ENCODE measurements around the gene OMP.

Gene OMP

DNA sequence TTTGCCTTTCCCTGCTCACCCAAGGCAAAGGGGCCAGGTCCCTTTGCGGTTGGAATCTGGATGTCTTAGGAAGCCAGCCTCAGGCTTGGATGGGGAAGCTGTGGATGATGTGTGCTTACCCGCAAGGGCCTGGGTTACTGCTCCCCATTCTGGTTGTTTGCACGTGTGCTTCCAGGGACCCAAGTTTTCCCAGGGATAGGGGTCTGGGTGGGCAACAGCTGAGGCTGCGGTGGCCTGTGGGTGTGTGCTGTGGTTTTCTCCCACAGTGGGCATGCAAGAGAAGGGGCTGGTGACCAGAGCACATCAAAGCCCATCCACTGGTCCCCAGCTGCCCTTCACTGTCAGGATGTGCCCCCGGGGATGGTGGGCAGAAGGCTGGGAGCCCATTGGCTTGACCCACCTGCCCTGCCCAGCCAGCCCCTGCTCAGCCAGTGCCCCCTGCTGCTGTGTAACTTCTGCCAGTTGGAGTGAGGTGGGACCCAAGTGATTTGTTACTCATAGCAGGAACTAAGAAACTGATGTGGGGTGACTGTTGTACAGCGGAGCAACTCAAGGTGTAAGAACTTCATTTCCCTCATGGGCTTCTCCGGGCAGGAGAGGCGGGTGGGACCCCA lies 32.6 kb upstream of the OMP start:
- DNase-seq = no peak

DNA sequence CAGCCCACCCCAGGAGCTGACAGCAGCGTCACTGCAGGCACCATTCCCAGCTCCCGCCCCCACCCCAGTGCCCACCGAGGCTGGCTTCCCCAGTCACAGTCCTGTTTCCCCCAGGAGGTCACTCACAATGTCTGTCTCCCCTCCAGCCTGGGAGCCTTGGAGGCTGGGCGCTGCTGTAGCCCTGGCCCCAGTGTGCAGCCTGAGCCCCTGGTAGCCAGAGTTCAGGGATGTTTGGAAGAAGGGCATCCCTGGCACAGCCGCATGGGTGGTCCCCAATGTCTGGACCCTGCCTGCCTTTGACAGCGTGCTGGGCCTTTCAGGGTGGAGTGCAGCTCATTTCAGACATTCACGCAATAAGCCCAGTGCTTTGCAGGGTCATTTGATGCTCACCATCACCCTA lies 31.6 kb upstream of the OMP start:
- DNase-seq = no peak

DNA sequence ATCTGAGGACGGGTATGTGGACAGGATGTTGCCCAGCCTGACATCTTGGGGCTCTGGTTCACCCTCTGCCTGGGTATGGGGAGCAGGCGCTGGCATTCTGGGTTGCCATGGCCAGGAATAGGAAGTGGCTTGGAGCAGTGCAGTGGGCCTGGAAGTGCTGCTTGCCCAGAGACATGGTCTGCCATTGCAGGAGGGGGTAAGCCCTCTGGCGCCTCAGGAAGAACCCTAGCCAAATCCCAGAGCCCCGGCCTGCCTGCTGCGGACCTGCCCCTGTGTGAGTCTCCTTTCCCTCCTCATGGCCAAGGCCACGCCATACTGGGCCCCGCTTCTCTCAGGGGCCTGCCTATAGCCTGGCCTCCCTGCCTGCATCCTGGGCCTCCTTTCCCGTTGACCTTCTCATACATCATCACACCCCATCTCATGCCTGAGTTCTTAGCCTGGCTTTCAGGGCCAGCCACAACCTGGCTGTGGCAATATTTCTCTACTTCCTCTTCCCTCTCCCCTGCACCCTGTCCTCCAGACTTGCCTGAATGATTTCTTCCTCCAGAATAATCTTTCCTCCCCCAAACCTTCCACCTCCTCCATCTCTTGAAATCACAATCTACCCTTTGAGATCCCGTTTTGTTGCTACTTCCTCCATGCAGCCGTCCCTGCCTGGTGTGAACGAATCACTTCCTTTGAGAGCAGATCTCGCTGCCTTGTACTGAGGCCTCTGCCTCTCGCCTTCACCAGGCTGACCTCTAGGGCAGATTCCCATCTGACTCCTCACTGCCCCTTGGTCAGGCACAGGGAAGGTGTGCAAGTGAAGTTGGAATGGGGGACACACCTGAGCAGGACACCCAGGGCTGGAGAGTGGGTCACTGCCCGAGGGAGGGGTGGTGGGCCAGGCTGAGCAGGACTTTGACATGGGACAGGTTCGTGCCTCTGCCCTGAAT lies 30.7 kb upstream of the OMP start:
- DNase-seq = no peak

DNA sequence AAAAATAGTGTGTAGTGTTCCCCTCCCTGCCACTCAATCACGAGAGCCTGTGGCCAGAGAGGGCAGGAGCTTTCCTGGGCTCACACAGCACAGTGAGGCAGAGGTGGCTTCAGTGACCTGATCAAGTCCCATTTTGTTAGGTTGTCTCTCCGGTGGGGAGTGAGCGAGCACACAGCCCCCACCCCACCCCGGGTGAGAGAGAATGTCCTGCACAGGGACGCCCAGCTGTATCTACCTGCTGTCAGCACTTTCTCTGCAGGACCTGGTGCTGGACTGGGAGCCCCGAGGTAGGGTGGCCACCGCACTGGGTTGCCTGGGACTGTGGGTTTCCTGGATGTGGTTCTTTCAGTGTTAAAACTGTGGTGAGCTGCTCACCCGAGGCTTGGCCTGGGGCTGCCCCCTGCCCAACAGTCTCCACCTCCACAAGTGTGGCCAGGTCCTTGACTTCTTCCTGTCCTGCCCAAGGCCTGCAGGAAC lies 29.8 kb upstream of the OMP start:
- no peak for DNase-seq

DNA sequence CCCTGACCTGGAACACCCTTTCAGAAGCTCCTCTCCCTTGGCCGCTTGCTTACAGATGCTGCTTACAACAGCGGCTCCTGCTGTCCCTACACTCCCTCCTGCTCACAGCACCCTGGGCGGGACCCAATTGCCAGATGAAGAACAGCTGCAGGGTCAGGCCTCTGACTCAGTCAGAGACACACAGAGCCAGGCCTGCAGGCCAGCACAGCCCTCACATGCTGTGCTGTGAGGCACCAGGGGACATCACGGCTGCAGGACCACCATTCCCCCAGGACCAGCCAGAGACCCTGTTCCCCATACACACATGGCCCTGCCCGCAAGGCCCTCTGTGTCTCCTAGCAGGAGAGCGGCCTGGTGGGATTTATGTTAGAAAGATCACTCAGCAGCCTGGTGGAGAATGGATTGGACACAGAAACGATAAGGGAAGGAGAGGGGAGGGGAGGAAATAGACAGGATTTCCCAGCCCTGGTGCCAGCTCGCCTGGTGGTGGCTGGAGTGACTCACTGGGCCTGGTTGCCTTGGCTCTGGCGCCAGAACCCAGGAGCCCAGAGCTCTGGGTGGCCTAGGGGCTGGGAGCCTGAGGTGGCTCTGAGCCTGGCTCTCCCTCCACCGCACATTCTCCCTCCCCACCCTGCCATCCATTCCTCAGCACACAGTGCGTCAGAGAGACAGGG lies 29.2 kb upstream of the OMP start:
- DNase-seq = no peak

DNA sequence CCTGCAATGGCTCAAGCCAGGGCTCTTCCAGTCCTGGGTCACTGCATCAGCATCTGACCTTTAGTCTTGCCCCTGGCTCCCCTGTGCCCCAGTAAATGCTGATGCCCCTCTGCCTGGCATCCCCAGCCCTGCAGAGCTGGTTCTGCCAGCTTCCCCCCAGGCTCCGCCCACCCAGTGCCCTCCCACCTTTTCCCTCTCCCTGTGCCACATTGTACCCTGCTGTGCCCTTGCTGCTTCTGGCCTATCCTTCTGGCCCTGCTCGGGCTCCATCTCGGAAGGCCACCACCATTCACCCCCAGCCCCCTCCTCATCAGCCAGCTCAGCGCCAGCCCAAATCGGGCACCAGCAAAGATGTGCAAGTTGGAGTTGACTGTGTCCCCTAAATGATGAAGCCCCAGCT lies 28.4 kb upstream of the OMP start:
- no peak for DNase-seq

DNA sequence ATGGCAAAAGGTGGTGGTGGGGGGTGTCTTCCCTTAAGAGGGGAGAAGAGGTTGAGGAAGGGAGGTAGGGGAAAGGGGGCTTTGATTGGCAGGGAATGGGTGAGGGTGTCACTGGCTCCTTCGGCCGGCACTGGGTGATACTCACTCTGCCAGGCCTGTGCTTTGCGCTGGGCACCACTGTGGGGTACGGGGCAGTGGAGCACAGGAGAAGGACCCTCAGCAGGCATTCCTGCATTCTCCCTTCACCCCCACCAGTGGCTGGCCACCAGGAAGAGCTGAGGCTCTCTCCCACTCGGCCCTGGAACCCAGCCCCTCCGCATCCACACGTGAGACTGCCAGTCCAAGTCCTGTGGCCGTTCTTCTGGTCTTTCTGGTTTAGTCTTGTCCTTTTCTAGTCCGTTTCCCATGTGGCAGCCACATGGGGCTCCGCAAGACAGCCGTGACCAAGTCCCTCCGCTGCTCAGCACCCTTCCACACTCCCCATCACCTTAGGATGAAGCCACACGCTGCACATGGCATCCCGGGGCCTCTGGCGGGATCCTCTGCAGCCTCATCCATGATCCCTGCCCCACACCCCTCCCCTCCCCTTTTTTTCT lies 27.9 kb upstream of the OMP start:
- DNase-seq = no peak

DNA sequence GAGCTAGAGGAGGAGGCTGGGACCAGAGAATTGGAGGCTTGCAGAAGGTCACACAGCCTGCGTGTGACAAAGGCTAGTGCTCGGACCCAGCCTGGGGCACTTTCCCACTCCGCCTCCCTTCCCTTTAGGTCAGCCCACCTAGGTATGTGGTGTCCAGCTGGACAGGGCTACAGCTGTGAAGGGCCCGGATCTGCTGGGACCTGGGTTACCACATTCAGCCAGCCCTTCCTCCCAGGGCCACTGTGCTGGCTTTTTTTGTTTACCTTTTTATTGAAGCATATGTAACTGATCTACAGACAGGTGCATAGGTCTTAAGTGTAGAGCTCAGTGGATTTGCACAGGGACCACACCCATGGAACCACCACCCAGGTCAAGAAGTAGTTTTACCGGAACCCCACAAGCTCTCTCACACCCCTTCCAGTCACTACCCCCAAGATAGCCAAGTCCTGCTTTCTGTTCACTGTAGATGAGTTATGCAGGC lies 27.2 kb upstream of the OMP start:
- DNase-seq = no peak

DNA sequence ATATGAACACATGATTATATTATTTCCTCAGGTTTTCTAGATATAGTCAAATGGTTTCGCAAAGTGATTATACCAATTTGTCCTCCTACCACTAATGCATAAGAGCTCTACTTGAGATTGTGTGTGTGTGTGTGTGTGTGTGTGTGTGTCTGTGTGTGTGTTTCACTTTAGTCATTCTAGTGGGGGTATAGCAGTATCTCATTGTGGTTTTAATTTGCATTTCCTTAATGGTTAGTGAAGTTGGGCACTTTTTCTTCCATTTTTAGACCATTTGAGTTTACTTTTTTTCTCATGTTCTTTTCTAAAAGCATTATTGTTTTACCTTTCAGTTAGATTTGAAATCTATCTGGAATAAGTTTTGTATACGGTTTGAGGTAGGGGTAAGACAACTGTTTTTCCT lies 23.0 kb upstream of the OMP start:
- DNase-seq = no peak

DNA sequence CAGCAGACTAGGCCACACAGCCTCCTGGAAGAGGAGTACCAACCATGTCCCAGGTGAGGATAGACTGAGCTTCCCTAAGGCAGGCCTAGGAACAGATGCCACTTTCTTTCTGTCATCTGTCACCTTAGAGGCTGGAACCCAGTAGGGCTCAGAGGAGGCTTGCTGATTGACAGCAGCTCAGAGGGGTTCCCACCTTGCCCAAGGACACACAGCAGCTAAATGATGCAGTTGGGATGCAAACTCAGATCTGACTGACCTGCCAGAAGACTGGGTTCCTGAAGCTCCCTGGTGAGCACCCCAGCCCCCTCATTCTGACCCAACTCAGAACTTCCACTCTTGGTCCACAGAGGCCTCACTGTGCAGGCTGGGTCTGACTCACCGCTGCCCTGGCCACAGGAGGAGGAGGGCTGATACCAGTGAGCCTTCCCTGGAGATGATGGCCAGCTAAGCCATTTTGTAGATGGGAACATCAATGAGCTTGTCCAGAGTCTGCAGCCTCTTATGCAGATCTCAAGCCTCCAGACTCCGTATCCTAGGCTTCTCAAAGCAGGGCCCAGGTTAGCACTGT lies 21.9 kb upstream of the OMP start:
- DNase-seq = no peak

DNA sequence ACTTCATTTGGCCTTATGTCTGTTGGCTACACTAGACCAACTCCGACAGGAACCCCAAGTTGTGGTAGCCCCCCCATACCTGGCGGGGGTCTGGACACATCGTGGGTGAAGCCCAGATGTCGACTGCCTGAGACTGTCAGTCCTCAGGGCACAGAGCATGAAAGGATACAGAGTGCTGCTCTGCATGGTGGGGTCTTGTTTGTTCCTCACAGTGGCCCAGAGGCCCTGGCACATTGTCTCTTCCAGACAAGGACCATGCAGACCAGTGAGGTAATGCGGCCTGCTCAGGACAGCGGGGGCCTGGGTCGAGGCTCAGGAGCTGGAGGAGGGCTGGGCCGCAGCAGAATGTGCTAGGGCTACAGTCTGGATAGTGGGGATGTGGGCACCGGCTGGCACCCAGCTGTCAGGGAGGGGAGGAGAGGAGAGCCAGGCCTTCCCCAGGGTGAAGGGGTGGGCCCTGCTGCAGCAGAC lies 21.2 kb upstream of the OMP start:
- DNase-seq = no peak

DNA sequence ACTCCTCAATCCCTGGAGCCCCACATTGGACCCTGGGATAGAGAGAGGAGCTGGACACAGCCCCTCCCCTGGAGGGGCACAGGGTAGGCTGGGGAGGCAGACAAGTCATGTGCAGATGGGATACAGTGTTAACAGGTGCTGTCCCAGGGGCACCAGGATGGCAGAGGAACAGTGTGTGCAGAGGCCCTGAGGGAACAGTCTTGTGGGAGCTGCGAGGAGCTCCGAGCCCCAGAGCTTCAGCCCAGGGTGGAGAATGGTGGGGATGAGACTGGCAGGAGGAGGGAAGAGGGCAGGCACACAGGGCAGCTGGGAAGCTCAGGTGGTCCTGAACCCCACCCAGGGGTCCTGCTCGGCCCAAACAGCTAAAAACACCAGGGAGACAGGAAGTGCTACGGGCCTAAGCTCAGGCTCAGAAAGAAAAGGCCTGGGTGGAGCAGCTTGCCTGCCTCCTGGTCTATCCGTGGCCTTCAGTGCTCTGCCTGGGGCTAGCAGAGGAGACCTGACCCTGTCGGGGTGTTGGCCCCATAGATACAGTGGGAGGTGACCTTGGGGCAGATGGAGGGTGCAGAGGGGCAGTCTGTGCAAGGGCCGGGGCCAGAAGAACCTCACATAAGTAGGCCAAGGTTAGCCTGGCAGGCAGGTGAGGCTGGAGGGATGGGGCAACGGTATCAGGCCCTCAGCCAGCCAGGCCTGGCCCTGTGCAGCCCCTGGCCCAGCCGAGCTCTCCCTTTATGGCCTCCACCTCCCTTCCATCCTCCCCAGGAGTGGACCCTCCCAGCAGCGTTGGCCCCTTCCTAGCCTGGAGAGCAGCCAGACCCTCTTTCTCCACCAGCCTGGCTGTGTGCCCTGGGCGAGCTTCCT lies 20.4 kb upstream of the OMP start:
- DNase-seq = no peak

DNA sequence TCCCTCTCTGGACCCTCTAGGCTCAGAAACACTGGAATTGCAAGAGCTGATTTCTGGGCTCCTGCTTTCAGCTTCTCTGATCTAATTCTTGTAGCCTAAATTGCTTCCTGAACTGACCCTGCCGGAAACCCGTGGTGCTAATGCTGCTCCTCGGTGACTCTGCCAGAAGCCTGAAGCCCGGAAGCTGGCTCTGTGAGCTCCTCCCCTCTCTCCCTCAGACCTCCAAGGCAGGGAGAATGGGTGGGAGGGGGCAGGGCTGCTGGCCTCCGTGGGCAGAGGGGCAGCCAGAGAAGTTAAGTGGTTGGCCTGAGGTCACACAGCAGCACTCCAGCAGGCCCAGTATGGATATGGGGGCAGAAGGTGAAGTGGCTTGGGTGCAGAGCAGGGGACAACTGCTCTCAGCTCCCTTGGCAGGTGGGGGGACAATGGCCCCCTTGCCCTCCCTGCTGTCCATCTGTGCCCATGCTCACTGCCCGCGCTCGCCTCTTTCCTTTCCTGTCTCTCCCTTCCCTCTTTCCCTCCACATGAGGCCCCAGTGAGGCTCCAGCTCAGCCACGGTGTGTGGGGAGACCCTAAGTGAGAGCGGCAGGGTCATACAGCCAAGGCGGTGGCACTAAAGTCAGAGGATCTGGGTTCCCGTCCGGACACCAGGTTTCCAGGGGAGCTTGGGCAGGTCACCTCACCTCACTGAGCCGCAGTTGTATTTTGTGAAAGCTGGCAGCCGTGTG lies 19.6 kb upstream of the OMP start:
- DNase-seq = no peak

DNA sequence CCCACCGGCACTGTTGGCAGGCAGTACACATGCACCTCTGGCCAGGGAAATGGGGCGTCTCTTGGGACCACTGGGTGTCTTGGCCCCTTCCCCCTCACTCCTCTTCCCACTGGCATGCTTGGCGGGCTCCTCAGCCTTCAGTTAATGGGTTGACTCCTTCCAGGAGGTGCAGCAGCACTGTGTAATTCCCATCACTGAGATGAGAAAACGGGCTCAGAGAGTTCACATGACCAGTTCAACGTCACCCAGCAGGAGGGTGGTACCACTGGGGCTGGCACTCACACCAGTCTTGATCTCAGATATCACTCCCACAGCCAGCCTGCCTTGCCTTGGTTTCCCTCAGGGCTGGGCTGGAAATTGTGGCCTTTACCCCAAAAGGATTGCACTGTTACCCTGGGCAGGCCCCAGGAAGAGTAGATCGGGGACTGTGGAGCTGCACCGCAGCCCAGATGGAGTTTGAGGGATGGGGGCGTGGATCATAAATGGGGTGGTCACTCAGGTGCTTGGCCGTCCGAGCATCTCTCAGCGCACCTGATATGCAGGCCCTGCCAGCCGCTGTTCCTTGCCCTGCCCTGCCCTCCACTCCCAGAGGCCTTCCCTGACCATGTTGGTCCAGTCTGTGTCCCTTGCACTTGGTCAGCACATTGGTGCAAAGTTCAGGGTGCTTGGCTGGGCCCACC lies 18.9 kb upstream of the OMP start:
- DNase-seq = no peak

DNA sequence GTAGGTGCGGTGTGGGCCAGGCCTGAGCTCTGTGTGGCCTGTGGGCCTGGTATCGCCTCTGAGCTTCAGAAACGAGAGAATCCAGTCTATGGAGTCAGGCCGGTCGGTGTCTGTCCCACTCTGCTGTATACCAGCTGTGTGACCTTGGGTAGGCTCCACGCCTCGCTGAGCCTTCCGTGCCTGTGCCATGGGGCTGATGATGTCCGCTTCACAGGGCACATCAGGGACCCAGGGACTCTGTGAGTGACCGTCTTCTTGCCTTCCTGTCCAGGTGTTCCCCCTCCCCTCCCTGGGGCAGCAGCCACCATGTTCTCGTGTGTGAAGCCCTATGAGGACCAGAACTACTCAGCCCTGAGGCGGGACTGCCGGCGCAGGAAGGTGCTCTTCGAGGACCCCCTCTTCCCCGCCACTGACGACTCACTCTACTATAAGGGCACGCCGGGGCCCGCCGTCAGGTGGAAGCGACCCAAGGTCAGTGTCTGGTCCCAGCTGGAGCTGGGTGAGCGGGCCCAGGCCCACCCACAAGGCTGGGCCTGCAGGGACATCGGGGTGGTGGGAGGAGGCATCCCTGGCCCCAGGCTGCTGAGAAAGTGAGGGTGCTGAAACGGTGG lies 18.0 kb upstream of the OMP start:
- DNase-seq = no peak

DNA sequence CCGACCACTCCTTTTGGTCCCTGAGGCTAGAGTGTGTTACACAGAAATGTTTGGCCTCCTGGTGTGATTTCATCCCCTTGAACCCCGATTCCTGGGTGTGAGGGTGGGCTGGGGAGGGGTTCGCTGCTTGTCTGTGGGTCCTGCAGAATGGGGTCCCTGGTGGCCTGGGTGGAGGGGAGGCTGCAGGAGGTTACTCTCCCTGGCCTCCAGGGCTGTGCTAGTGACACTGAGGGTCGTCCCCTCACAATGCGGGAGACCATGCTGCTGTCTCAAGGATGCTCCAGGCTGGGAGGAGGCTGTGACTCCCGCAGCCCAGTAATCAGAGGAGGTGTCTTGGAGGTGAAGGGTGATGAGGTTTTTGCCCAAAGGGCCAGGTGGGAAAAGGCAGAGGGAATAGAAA lies 17.0 kb upstream of the OMP start:
- no peak for DNase-seq

DNA sequence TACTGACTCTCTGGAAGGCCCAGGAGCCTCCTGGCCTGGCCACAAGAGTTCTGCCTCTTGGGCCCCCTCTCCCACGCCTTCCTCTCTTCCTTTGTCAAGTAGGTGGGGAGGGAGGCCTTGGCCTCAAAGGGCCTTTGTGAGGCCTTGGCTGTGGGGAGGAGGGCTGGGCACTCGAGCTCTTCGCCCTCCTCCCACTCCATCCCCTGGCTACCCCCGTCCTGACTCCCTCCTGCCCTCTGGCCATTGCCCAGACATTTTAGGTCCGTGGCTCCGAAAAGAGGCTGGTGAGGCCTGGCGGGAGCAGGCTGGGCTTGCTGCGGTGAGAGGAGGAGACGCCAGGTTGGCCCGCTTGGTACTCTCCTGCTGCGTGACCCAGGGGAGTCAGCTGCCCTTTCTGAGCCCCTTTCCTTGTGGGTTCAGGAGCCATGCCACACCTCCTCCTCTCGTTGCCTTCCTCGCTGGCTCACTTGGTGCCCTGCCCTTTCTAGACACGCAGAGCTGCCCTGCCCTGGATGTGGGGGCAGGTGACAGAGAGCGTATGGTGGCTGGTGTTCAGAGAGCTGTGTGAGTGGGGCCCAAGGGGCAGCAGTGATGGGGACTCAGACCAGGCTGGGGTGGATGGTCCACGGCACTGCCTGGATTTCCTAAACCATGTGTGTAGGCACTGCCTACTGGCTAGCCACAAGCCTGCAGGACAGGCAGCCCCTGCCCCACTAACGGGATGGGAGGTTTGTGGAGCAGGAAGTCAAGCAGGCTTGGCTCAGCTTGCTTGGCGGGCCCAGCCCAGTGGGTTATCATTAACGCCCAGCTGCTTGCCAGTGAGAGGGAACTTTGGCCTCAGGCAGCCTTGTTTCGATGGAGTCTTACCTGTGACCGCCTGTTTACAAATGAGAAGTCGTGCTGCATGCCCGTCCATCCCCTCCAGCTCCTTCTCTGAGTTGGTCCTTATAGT lies 15.8 kb upstream of the OMP start:
- DNase-seq = no peak

DNA sequence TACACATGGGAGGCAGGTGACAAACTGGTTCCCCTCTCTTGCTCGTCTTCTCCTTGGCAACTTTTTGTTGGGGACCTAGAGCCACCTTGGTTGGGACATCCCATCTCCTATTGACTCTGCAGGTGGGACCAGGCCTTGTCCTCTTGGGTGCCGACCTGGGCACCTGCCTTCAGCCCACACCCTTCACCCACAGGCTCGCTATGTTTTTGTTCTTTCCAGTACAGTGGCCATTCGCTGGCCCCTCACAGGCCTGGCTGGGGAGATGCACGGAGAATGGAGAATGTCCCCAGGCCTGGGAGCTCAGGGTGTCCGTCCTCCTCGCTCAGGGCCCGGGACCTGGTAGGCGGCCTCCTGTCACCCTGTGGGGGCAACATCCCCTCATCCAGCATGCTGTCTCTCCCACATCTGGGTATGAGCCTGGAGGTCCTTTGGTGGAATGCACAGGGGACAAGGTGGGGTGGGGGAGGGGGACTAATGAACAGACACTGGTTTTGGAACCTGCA lies 14.9 kb upstream of the OMP start:
- DNase-seq = no peak
